B cell (primary cell): ENCODE results near the gene ANO9. TPM values are rescaled to one million over a fixed set of nuclear protein-coding genes. Genes with fewer than 3 reads are reported as not detected.
A peak's percentile ranks its signal among the peaks of the same experiment; 100 is the strongest.

Experiments
- ATAC-seq: fragments of 200-7000 bp; cut with Tn5 transposase; one replicate; pipeline ENCODE4 v1.10.0; 2021; ENCODE audit warnings: low read depth, mild to moderate bottlenecking, moderate number of reproducible peaks, moderate library complexity
- CTCF ChIA-PET: fragments of 350-600 bp; sonication (Branson Sonifier 250); formaldehyde crosslinking; loops from one replicate; lab custom pipeline; 2021; ENCODE audit warnings: antibody characterized with exemption, inconsistent platforms; lab: Charles Lee
- POLR2A ChIA-PET: fragments of 350-600 bp; sonication (Branson Sonifier 250); formaldehyde crosslinking; loops from one replicate; lab custom pipeline; 2021; ENCODE audit warnings: antibody characterized with exemption; lab: Charles Lee
- DNase-seq: peaks from one replicate; pipeline ENCODE4 v3.0.0; 2013
- H2AFZ ChIP-seq: 2 replicates; pipeline ENCODE4 v1.6.1; 2012; ENCODE audit warnings: mild to moderate bottlenecking, low read depth, low read length; ENCODE audit not compliant: insufficient read depth, poor library complexity, severe bottlenecking
- H3K27ac ChIP-seq, 2 donors: 1 replicate in 1 of 2; 2 replicates in 1 of 2; pipeline ENCODE4 v1.5.1; 2012 to 2013; ENCODE audit warnings: low read length in 2 of 2, mild to moderate bottlenecking in 2 of 2, moderate library complexity in 1 of 2
- H3K27me3 ChIP-seq, 4 experiments: fragments of 200-600 bp in 1 of 4; sonication (generic) in 1 of 4; replicated peaks in 1 of 4; 1 replicate in 2 of 4; 2 replicates in 2 of 4; pipeline versions ENCODE4 v1.6.1 to v1.7.0; 2013 to 2016; ENCODE audit warnings: low read length in 3 of 4, mild to moderate bottlenecking in 2 of 4, mixed read lengths in 1 of 4, moderate library complexity in 1 of 4; ENCODE audit not compliant: insufficient read depth in 4 of 4, control insufficient read depth in 3 of 4; ENCODE audit errors: control extremely low read depth in 1 of 4
- H3K36me3 ChIP-seq, 2 experiments: replicated peaks in 1 of 2; 1 replicate in 1 of 2; 2 replicates in 1 of 2; pipeline versions ENCODE4 v1.6.1 to v1.7.1; 2013; ENCODE audit warnings: low read length in 1 of 2; ENCODE audit not compliant: insufficient read depth in 2 of 2, control insufficient read depth in 1 of 2; ENCODE audit errors: control extremely low read depth in 1 of 2, extremely low read depth in 1 of 2
- H3K4me1 ChIP-seq, 2 donors: fragments of 200-600 bp in 1 of 2; sonication (generic) in 1 of 2; 1 replicate in 1 of 2; 2 replicates in 1 of 2; pipeline versions ENCODE4 v1.5.1 to v1.6.1; 2013 to 2017; ENCODE audit warnings: low read length in 2 of 2; ENCODE audit not compliant: control insufficient read depth in 2 of 2, insufficient read depth in 2 of 2
- H3K4me2 ChIP-seq: replicated peaks from 2 replicates; pipeline ENCODE3; 2012; ENCODE audit warnings: mild to moderate bottlenecking, low read depth, low read length; ENCODE audit not compliant: poor library complexity, severe bottlenecking
- H3K4me3 ChIP-seq, 5 experiments: fragments of 200-600 bp in 1 of 5; sonication (generic) in 1 of 5; 1 replicate in 3 of 5; 2 replicates in 2 of 5; pipeline versions ENCODE4 v1.5.1 to v1.7.0; 2011 to 2016; ENCODE audit warnings: low read length in 4 of 5, mild to moderate bottlenecking in 4 of 5, low read depth in 2 of 5, control low read depth in 1 of 5, moderate library complexity in 1 of 5; ENCODE audit not compliant: insufficient read depth in 1 of 5; ENCODE audit errors: control extremely low read depth in 1 of 5, extremely low read depth in 1 of 5
- H3K79me2 ChIP-seq: fragments of 200-600 bp; sonication (generic); one replicate; pipeline ENCODE4 v1.6.0; 2016; ENCODE audit warnings: low read length; ENCODE audit not compliant: control insufficient read depth, insufficient read depth
- H3K9ac ChIP-seq: fragments of 200-600 bp; sonication (generic); 2 replicates; pipeline ENCODE4 v1.6.1; 2017; ENCODE audit warnings: mild to moderate bottlenecking, low read length, moderate library complexity
- H3K9me3 ChIP-seq, 3 donors: one replicate each; pipeline versions ENCODE4 v1.6.1 to v1.7.1; 2013; ENCODE audit warnings: low read length in 2 of 3; ENCODE audit not compliant: control insufficient read depth in 2 of 3, insufficient read depth in 1 of 3; ENCODE audit errors: control extremely low read depth in 1 of 3
- H4K20me1 ChIP-seq: 2 replicates; pipeline ENCODE4 v1.6.0; 2012; ENCODE audit warnings: mild to moderate bottlenecking, low read length; ENCODE audit not compliant: insufficient read depth, control insufficient read depth, poor library complexity, severe bottlenecking
- H3K27ac Mint-ChIP-seq: one replicate; pipeline ENCODE4 v1.8.0; 2021; ENCODE audit warnings: mixed read lengths
- H3K27me3 Mint-ChIP-seq: one replicate; pipeline ENCODE4 v1.8.0; 2021; ENCODE audit warnings: mixed read lengths
- H3K4me1 Mint-ChIP-seq: one replicate; pipeline ENCODE4 v1.8.0; 2021; ENCODE audit warnings: mixed read lengths
- H3K4me3 Mint-ChIP-seq: one replicate; pipeline ENCODE4 v1.8.0; 2021; ENCODE audit warnings: mixed read lengths
- H3K9me3 Mint-ChIP-seq: one replicate; pipeline ENCODE4 v1.8.0; 2022; ENCODE audit warnings: mixed read lengths; ENCODE audit not compliant: insufficient read depth
- EZH2 ChIP-seq: IDR thresholded peaks from 2 replicates; pipeline ENCODE4 v1.6.1; 2012; ENCODE audit warnings: borderline replicate concordance, low read depth, mild to moderate bottlenecking, moderate library complexity, low read length; ENCODE audit not compliant: insufficient read depth, poor library complexity, severe bottlenecking
- WGBS: methylation state at CpG from one replicate; pipeline ENCODE4 v1.1.5; 2013; ENCODE audit warnings: missing lambda C conversion rate; ENCODE audit not compliant: insufficient coverage; 5-methylcytosine and 5-hydroxymethylcytosine counted together
- intact Hi-C: fragments of 100-400 bp; cut with micrococcal nuclease; formaldehyde crosslinking; loops from one replicate; pipeline ENCODE4 v1.10.0; 2022
- polyA plus RNA-seq: library from polyadenylated mRNA; depleted of rRNA; stranded (reverse); fragments of >200 nt; gene quantifications from 2 replicates; pipeline ENCODE4 v1.2.3, GENCODE V29; 2012
- total RNA-seq, 2 donors: library from RNA; stranded (reverse); fragments of 120-200 nt in 1 of 2; gene quantifications; 1 replicate in 1 of 2; 2 replicates in 1 of 2; pipeline versions ENCODE4 v1.2.3 to v1.2.4, GENCODE V29; 2013 to 2022
- TF ChIP-seq, protein P1 (sequence below): fragments of 200-600 bp; IDR thresholded peaks from one replicate; pipeline ENCODE4 v1.8.0; 2022; ENCODE audit warnings: antibody characterized with exemption, mild to moderate bottlenecking

Gene ANO9
- total and polyA plus RNA-seq, 2 donors (not counting 1 experiment from before 2014, with no cell fraction given), result 62.0 to 107 TPM

DNA sequence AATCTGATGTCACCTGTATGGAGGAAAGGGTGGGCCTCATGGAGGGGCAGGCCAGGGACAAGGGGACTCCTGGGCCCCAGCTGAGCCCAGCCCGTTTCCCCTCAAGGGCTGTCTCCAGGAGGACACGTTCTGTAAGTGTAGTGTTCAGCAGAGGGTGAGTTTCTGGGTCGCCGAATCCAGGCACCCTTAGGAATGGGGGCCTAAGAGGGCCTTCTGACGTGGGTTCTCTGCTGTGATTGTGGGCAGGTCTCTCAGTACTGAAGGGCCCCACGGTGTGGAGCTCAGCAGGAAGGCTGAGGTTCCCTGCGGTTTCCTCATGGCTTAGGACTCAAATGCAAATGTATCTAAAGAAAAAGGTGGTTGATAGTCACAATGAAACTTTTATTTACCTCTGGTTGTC is 14.7 kb upstream of the ANO9 start:
- H3K79me2 ChIP-seq, result peaks cover 29% of the 10 kb centered on the region
- H3K36me3 ChIP-seq, result peaks cover 0 to 18% of the 10 kb centered on the region in 2 experiments
- Mint-ChIP-seq H3K4me1 (peaks cover 23% of the 10 kb centered on the region), H3K27me3 (no peaks in the 10 kb centered on the region), H3K9me3 (no peaks in the 10 kb centered on the region), H3K27ac (peak overlapping the region; percentile 80), H3K4me3 (peak overlapping the region; percentile 64)
- ChIA-PET CTCF (interaction anchor here (1.4 kb wide), 1 partner anchor 8 kb away, joined by 5 read pairs; no protein-coding TSS in a partner anchor), POLR2A (no interaction called here)
- H3K27ac ChIP-seq, result no peak overlapping the region
- peaks cover 24 to 30% of the 10 kb centered on the region in 2 donors for H3K4me1 ChIP-seq
- H3K4me2 ChIP-seq, result peak overlapping the region; percentile 44
- no peak overlapping the region for H2AFZ ChIP-seq
- no peak overlapping the region for H3K9ac ChIP-seq
- ATAC-seq, result peak; percentile 21
- no peak for DNase-seq
- 19% methylated on average over 5 of the region's 7 CpGs for WGBS
- peaks cover 12% of the 10 kb centered on the region for H4K20me1 ChIP-seq
- no peak for TF ChIP-seq EZH2
- TF ChIP-seq, protein P1, sequence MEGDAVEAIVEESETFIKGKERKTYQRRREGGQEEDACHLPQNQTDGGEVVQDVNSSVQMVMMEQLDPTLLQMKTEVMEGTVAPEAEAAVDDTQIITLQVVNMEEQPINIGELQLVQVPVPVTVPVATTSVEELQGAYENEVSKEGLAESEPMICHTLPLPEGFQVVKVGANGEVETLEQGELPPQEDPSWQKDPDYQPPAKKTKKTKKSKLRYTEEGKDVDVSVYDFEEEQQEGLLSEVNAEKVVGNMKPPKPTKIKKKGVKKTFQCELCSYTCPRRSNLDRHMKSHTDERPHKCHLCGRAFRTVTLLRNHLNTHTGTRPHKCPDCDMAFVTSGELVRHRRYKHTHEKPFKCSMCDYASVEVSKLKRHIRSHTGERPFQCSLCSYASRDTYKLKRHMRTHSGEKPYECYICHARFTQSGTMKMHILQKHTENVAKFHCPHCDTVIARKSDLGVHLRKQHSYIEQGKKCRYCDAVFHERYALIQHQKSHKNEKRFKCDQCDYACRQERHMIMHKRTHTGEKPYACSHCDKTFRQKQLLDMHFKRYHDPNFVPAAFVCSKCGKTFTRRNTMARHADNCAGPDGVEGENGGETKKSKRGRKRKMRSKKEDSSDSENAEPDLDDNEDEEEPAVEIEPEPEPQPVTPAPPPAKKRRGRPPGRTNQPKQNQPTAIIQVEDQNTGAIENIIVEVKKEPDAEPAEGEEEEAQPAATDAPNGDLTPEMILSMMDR, result no peak
- H3K27me3 ChIP-seq, result no peaks in the 10 kb centered on the region
- no peaks in the 10 kb centered on the region for H3K9me3 ChIP-seq
- no peak overlapping the region for H3K4me3 ChIP-seq
- intact Hi-C loops, result loop anchor here (10.0 kb wide), 1 partner anchor 338 kb away; the partner anchor contains the start of genes CEND1 and SLC25A22

DNA sequence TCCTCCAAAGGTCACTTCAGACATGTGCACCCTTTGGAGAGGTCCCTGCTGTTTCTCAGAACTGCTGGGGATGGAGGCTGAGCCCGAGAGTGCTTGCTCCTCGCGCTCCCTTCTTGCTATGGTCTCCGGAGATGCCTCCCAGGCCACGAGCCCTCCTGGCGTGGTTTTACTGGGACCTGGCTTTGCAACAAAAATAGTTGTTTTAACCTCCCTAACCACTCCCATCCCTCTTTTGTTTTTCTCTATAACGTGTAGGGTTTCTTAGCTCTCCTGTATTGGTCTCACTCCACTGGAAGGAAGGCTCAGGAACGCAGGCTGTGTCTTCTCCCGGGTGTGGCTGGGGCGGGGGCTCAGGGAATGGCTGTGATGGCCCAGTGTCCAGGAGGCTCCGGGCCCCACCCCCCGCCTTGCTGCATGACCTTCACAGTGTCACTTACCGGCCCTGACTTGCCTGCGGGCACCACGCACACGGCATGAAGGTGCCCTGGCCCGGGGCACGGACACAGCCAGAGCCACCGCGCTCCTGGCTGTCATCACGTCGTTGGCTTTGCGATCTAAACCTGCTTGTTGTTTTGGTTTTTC is 13.8 kb upstream of the ANO9 start:
- ChIA-PET CTCF (interaction anchor here (0.6 to 1.4 kb wide), 2 partner anchors 7 to 47 kb away, joined by 3 to 5 read pairs; no protein-coding TSS in a partner anchor), POLR2A (no interaction called here)
- H3K27ac Mint-ChIP-seq, result no peak overlapping the region

More for the DNA sequence above, 13.8 kb upstream of the ANO9 start:
- H3K27ac ChIP-seq, result no peak overlapping the region
- H3K27me3 Mint-ChIP-seq, result no peaks in the 10 kb centered on the region
- H3K36me3 ChIP-seq, result peaks cover 0 to 15% of the 10 kb centered on the region in 2 experiments
- no peak overlapping the region for H3K9ac ChIP-seq
- WGBS, result 95% methylated on average over 19 of the region's 23 CpGs
- ATAC-seq (no peak), DNase-seq (no peak)
- no peak overlapping the region for H3K4me2 ChIP-seq
- intact Hi-C loops, result loop anchor here (10.0 kb wide), 1 partner anchor 339 kb away; the partner anchor contains the start of genes CEND1 and SLC25A22
- H4K20me1 ChIP-seq, result peaks cover 10% of the 10 kb centered on the region
- no peaks in the 10 kb centered on the region for H3K27me3 ChIP-seq
- H2AFZ ChIP-seq, result no peak overlapping the region
- H3K4me1 ChIP-seq, result peaks cover 31 to 39% of the 10 kb centered on the region in 2 donors
- TF ChIP-seq, protein P1, result no peak
- TF ChIP-seq EZH2, result no peak
- H3K4me1 Mint-ChIP-seq, result peaks cover 30% of the 10 kb centered on the region
- H3K9me3 ChIP-seq, result no peaks in the 10 kb centered on the region
- H3K4me3 ChIP-seq, result no peak overlapping the region
- no peaks in the 10 kb centered on the region for H3K9me3 Mint-ChIP-seq
- no peak overlapping the region for H3K4me3 Mint-ChIP-seq
- H3K79me2 ChIP-seq, result peaks cover 34% of the 10 kb centered on the region
